HG03469 (cell line): ENCODE measurements around the gene TMEM129.

Experiments
- ATAC-seq: cut with Tn5 transposase; IDR thresholded peaks from one replicate; pipeline ENCODE4 v1.9.1; 2021; ENCODE audit warnings: mild to moderate bottlenecking, moderate library complexity, moderate number of reproducible peaks; ENCODE audit not compliant: unreplicated experiment

Gene TMEM129

GRCh38 chr4:1758306-1759121 is 37.4 kb upstream of the TMEM129 start:
- ATAC-seq: no peak

GRCh38 chr4:1757836-1758235 is 36.7 kb upstream of the TMEM129 start:
- no peak for ATAC-seq

GRCh38 chr4:1756893-1757779 is 36.0 kb upstream of the TMEM129 start:
- no peak for ATAC-seq

GRCh38 chr4:1756079-1756478 is 35.0 kb upstream of the TMEM129 start:
- ATAC-seq: no peak

GRCh38 chr4:1755297-1755696 is 34.2 kb upstream of the TMEM129 start:
- ATAC-seq: no peak

GRCh38 chr4:1754336-1754735 is 33.2 kb upstream of the TMEM129 start:
- ATAC-seq: no peak

GRCh38 chr4:1753697-1754311 is 32.7 kb upstream of the TMEM129 start:
- ATAC-seq: no peak

- no peak for ATAC-seq
These were observed 32.2 kb upstream of the TMEM129 start for GRCh38 chr4:1753294-1753696.

GRCh38 chr4:1752284-1753041 is 31.3 kb upstream of the TMEM129 start:
- ATAC-seq: no peak

GRCh38 chr4:1751919-1752283 is 30.8 kb upstream of the TMEM129 start:
- no peak for ATAC-seq

GRCh38 chr4:1751155-1751918 is 30.2 kb upstream of the TMEM129 start:
- ATAC-seq: no peak

- ATAC-seq: no peak
These were observed 29.4 kb upstream of the TMEM129 start for GRCh38 chr4:1750381-1751154.

GRCh38 chr4:1749826-1750225 is 28.7 kb upstream of the TMEM129 start:
- ATAC-seq: no peak

- ATAC-seq: no peak
These were observed 28.2 kb upstream of the TMEM129 start for GRCh38 chr4:1749370-1749769.

- no peak for ATAC-seq
These were observed 27.4 kb upstream of the TMEM129 start for GRCh38 chr4:1748465-1748995.

- ATAC-seq: no peak
These were observed 26.5 kb upstream of the TMEM129 start for GRCh38 chr4:1747603-1747967.

- ATAC-seq: no peak
These were observed 25.9 kb upstream of the TMEM129 start for GRCh38 chr4:1746919-1747602.

GRCh38 chr4:1746265-1746691 is 25.2 kb upstream of the TMEM129 start:
- ATAC-seq: no peak

- no peak for ATAC-seq
These were observed 24.6 kb upstream of the TMEM129 start for GRCh38 chr4:1745697-1746096.
